GM18507 (cell line): ENCODE results near the gene CLIC3.
A peak's percentile ranks its signal among the peaks of the same experiment; 100 is the strongest.

Source experiments
- DNase-seq: peaks from one replicate; pipeline ENCODE4 v3.0.0; 2011; ENCODE audit warnings: low read depth; ENCODE audit not compliant: insufficient read length; ENCODE audit errors: extremely low spot score
- FAIRE-seq: peaks from 2 replicates; lab custom pipeline; 2011; peaks lifted over from hg19 to GRCh38; lab: Jason Lieb, UNC

CLIC3 gene

GRCh38 chr9:136957901-136958300 is 38.5 kb downstream of the CLIC3 start:
- DNase-seq (no peak), FAIRE-seq (no peak)

GRCh38 chr9:136957461-136957860 is 38.9 kb downstream of the CLIC3 start:
- DNase-seq (no peak), FAIRE-seq (no peak)

GRCh38 chr9:136956604-136957003 is 39.8 kb downstream of the CLIC3 start:
- DNase-seq (no peak), FAIRE-seq (no peak)

- DNase-seq (no peak), FAIRE-seq (no peak)
Observed at GRCh38 chr9:136955943-136956335, 40.4 kb downstream of the CLIC3 start.

- DNase-seq (no peak), FAIRE-seq (no peak)
Observed at GRCh38 chr9:136955202-136955942, 41.0 kb downstream of the CLIC3 start.

- FAIRE-seq (no peak), DNase-seq (no peak)
Observed at GRCh38 chr9:136954270-136955083, 41.9 kb downstream of the CLIC3 start.

GRCh38 chr9:136953771-136954269 is 42.5 kb downstream of the CLIC3 start:
- DNase-seq (no peak), FAIRE-seq (no peak)

GRCh38 chr9:136952876-136953770 is 43.2 kb downstream of the CLIC3 start:
- DNase-seq, result no peak
- FAIRE-seq, result no peak

GRCh38 chr9:136952321-136952850 is 44.0 kb downstream of the CLIC3 start:
- DNase-seq (no peak), FAIRE-seq (no peak)

GRCh38 chr9:136951541-136952320 is 44.6 kb downstream of the CLIC3 start, which contains the start of gene LCN12:
TSS of gene LCN12 (plus strand) at chr9:136952273. CDS start at chr9:136952328, 55 bp downstream.
- DNase-seq (no peak), FAIRE-seq (no peak)

GRCh38 chr9:136950656-136951276 is 45.6 kb downstream of the CLIC3 start:
- DNase-seq (no peak), FAIRE-seq (no peak)

- FAIRE-seq (peak; percentile 91), DNase-seq (peak; percentile 100)
Observed at GRCh38 chr9:136949817-136950655, 46.3 kb downstream of the CLIC3 start.

- DNase-seq (no peak), FAIRE-seq (no peak)
Observed at GRCh38 chr9:136949239-136949816, 47.0 kb downstream of the CLIC3 start.

- no peak for DNase-seq
- peak; percentile 12 for FAIRE-seq
Observed at GRCh38 chr9:136947955-136948510, 48.3 kb downstream of the CLIC3 start.

- no peak for FAIRE-seq
- no peak for DNase-seq
Observed at GRCh38 chr9:136947028-136947891, 49.1 kb downstream of the CLIC3 start.
